NCI-H2081 (cell line): ENCODE measurements around the gene RGS19.

Experiments used
- DNase-seq, 2 experiments: peaks; one replicate each; lab custom pipeline; 2025; lab: John Stamatoyannopoulos, UW

Gene RGS19

DNA sequence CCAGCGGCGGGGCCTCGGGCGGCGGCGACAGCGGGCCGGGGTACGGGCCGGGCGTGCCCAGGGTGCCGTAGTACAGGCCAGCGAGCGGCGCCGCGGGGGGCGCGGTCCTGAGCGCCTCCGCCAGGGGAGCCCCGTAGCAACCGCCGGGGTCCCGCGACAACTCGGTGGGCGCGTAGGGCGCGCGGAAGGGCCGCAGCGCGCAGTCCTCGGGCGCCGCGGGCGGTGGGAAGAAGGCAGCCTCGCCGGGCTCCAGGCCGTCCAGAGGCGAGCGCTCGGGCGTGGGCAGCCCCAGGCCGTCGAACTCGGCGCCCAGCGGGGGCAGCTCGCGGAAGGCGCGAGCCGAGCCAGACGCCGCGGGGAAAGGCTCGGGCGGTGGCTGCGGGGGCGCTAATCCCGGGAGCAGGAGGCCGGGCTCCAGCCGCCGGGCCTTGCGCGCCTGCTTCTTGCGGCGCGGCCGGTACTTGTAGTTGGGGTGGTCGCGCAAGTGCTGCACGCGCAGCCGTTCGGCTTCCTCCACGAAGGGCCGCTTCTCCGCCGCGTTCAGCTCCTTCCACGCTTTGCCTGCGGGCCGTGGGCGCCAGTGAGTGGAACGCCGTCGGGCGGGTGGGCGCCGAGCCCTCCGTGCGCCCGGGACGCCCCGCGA lies 30.8 kb downstream of the RGS19 start:
- DNase-seq = no peak

DNA sequence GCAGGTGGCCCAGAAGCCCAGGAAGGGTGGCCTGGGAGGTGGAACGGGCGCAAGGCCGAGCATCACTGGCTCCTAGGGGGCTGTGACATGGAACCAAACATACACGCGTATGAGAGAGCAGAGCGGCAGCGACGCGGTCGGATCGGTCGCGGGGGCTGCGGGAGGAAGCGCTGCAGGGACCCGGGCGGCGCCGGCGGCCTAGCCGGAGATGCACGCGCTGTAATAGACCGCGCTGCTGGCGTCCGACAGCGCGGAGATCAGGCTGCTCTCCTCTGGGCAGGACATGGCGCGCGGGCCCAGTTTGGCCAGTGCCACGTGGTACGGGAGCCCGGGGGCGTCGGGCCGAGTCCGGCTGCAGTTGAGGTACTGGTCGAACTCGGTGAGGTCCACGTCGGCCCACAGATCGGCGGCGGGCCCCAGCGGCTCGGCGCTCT lies 31.3 kb downstream of the RGS19 start:
- no peak for DNase-seq

DNA sequence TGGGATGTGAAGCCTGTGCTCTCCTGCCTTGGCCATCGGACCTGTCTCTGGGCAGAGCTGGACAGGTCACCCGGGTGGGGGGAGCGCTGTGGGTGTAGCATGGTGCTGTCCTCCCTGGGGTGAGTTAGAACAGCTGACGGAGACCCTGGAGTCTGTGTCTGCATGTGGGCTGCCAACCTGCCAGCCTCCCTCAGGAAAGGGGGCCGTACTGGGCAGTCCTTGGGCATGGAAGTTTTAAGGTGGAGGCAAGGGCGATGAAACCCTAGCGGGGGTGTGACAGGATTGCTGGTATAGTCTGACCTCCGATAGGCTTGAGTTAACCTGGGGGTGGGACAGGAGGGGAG lies 32.3 kb downstream of the RGS19 start:
- no peak for DNase-seq

DNA sequence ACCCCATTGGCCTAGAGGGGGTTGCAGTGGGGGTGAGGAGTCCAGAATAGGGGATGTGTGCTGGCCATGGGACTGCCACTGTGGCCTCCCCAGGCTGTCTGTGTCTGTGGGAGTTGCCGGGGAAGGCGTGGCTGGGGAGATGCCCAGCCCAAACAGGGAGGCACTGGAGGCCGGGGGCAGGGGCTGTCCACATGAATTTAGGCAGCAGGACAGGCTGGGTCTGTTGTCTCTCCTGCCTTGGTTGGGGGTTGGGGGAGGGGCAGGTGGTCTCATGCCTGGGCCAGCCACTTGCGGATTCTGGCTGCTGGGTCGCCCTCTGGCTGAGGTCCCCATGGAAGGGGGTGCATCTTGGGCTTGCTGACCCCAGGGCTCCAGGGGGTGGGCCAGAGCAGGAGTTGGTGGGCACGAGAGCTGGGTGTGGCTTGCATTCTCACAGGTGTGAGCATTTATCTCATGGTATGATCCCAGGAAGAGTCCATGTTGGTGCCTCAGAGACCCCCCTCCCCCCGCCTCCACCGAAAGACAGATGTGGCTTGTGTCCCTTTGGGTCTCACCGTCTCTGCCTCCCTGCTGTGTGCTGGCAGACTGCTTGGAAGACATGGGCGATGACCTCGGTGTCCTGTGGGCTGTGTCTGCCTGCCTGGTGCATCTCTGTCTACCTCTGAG lies 33.8 kb downstream of the RGS19 start:
- DNase-seq = no peak

DNA sequence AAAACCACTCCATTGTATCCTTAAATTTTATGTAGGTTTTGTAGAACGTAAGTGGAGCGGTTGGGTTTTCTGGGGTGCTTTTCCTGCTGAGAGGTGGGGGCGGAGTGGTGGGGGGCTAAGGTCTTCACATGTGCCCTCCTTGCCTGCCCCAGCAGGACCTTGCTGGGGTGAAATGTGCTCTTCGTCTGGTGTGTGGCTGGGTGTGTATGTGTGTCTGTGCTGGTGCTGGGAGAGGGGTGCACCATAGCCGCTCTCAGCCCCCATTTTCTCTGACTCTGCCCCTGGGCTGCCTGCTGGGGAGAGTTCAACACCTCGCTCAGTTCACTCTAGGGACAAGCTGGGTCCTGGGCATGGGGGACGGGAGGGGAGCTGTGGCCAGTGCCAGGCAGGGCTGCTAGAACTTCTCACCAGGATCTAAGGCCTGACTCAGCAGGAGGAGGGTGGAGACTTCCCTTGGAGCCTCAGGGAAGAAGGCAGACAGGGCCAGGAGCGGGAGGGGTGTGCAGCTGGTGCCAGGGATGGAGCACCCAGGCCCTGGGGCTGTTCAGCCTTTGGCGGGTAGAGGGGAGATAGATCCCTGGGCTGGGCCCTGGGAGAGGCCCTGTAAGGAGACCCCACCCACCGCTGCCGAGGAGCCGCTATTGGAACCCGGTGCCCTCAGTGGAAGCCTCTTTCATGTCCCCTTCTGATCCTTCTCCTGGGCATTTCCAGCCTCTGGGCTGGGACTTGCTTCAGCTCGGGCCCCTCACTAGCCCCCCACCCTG lies 34.7 kb downstream of the RGS19 start:
- no peak for DNase-seq

DNA sequence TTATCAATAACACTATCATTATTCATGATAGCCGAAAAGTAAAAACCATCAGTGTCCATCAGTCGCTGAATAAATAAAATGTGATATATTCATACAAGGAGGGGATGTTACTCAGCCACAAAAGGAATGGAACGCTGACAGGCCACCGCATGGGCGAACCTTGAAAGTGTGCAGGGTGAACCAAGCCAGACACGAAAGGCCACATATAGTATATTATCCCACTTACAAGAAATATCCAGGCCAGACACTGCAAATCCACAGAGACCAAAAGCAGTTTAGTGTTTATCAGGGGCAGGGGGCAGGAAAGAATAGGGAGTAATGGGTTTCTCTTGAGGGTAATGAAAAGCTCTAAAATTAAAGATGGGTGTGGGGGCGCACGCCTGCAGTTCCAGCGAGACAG lies 35.5 kb downstream of the RGS19 start:
- DNase-seq = no peak

DNA sequence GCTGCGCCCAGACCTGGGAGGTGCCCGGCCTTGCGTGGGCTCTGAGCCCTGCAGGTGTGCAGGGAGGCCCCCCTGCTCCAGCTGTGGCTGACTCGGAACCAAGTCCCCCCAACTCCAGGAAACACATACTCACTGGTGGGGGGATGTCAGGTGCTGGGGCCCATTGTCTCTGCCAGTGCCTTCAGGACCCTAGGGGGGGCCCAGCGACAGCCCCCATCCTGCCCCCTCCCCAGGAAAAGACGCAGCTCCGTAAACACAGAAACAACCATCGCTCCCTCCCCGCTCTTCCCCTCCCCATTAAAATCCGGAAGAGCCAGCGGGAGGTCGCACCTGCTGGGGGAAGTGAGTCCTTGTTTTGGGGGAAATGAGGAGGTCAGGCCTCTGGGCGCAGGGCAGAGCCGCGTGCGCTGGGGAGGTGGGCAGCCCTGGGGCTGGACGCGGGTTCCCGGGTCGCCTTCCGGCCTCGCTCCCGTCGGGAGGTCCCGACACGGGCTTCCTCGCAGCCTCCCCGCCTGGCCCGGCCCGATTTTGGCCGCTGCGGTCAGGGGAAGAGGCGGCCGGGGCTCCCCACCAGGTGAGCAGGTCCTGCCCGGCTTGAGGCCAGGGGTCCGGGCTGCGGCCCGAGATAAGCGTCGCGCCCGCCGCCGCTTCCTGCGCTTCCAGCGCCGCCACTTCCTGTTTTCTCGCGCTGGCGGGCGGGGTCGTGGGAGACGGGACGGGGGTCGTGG lies 37.1 kb downstream of the RGS19 start:
- peak in 1 of 2 experiments; percentile 22 for DNase-seq

DNA sequence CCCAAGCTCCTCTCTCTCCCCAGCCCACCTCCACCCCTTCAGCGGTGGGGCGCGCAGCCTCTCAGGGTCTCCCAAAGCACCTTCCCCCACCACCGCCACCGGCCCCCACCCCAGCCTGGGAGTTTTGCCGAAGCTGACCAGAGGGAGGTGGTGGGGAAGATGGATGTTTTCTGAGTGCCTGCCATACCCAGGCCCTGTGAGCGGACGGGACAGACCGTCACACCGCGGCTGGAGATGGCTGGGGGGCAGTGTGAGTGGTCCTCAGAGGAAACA lies 37.6 kb downstream of the RGS19 start:
- DNase-seq = no peak

DNA sequence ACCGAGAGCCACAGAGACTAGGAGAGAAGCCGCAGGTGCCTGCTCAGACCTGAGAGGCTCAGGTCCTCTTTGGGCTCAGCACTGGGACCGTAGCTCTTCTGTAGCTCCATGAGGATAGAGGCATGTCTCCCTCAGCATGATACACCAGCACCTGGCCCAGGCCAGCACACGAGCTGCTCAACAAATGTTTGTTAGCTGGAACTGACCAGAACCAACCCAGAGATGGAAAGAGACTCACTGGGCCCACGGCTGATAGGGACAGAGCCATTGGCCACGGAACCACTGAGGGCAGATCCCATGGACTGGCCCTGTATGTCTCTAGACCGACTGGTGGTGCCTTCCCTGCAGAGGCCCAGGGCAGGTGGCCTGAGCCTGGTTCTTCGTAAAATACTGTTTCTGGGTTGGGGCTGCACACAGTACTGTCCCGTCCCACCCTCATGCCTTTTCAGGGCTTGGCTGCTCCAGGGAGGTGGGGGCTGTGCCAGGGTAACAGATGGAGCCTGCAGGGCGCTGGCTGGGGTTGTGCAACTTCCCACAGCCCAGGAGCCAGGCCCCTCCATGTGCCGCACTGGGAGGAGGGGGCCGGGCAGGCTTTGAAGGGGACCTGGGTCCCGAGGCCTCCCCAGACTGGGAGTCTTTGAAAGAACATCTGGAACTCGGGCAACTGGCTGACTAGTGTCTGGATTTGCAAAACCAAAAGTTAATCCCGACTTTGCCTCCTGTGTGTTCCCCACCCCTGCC lies 38.1 kb downstream of the RGS19 start:
- DNase-seq = no peak

DNA sequence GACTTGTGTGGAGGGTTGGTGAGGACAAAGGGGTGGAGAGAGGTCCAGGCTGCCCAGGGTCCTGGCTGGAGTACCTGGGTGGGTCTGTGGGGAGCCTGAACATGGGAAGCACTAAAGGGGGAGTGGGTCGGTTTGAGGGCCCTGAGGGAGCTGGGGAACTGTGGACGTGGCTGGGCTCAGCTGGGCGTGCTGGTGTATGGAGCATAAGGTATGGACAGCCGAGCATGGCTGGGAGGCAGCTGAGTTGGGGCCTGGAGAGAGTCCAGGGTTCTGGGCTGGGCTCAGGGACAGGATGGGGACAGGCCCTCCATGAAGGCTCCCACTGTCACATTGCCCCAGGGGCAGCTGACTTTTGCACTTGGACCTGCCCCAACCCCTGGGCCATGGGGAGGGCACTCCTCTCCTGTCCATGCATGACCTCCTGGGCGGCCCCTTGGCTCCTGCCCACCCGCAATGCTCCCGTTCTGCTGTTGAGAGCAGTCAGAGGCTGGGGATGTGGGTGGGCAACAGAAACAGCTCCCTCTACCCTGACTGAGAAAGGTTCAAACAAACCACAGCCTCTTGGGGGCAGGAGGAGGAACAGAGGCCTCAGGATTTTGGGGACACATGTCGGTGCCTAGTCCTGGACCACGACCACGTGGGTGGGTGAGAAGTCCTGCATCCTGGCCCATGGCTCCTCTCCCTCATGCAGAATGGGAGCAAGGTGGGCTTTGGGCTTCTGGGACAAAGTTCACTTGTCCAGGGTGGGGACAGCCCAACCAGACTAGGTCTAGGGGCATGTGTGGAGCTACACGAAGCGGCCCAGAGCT lies 38.9 kb downstream of the RGS19 start:
- no peak for DNase-seq

DNA sequence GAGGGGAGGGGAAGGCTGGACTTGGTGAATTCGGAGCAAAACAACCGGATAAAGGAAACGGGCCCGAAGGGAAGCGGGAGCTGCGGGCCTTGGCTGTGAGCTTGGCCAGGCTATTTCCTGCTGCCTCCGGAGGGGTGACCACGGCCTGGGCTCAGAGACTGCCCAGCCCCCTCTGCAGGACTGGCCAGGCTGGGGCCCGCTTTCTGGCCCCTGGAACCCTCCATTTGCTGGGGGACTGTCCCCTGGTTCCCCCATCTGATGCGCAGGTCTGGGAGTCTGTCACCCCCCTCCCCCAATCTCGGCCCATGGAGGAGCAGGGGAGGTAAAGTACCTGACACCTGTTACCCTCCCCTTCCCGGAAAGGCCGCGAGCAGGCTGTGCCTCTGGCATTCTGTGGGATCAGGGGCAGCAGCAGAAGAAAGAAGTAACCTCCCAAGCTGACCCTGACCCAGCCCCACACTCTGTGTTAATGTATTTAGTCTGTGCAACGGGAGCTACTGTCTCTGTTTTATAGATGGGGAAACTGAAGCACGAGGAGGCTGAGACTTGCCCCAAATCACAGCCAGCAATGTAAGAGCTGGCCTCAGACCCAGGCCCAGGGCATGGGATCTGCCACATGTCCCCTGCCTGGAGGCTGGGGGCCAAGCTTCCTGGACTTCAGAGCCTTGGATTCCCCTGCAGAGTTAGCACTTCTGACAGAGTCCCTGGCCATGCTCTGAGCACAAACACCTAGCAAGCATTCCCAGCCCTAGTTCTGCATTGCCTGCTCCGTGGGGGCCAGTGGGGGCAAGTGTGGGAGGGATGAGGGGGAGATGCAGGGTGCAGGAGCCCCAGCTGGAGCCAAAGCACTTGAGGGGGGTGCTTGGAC lies 39.8 kb downstream of the RGS19 start:
- DNase-seq = no peak

DNA sequence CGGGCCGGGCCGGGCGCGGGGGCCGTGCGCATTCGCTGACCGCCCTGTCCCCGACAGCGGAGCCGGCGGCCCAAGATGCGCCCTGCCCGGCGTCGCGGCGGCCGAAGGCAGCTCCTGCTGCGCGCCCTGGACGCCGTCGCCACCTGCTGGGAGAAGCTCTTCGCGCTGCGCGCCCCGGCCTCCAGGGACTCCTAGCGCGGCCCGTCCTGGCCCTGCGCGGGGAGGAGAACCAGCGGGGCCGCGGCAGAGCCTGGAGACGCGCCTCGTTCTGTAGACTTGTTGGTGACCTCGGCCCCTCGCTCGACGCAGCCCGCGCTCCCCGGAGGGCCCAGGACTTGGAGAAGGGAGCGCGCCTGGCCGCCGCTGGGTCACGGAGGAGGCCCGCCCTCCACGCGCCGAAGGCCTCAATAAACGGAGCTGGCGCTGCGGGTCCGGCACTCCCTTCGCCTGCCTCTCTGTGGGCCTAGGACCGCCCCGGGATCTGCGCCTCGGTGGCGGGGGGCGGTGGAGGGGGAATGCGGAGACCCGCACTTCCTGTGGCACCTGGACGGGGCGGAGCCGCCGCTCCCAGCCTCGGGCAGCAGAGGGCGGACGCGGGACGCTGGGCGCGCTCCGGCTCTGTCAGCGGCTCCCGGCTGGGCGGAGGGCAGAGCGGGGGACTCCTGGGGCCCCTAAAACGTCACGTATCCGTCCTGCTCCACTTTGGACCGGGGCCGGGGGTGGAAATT lies 40.6 kb downstream of the RGS19 start:
- peak; percentile 65 to 66 for DNase-seq

DNA sequence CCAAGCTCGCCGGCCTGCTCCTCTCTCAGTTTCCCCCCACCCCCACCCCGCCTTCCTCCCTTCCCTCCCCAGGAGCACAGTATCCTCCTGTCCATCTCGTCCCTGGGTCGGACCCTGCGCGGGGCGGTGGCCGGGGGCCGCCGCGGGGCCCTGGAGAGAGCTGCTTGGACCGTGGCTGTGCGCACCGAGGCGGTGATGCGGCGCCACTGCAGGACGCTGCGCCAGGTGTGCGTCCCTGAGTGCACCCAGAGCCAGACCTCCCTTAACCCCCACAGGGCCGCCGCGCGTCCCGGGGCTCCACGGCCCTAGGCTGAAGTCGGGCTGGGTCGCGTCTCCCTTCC lies 41.1 kb downstream of the RGS19 start:
- no peak for DNase-seq

DNA sequence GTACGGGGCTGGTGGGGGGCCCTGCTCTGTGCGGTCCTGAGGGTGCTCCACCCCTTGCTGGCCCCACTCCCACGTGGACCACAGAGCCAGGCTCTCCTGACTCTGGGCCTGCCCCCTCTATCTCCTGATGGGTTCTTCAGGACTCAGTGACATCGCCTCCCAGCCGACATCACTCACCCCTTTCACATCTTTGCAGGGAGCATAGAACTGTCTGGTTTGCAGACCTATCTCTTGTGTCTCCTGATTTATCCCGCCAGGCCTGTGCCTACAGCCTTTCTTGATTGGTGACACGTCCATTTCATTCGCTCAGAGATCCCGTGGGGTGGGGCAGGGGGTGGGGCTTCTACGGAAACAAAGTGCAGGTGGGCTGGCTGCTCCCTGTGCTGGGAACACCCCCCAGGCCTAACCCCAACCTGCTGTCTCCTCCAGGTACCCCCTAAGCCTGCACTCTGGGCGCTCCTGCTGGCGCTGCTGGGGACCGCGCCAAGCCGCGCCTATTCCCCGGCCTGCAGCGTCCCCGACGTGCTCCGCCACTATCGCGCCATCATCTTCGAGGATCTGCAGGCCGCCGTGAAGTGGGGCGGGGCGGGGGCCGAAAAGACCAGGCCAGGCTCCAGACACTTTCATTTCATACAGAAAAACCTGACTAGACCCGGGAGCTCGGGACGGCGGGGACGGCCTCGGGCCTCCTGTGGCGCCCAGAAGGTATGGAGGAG lies 41.7 kb downstream of the RGS19 start:
- peak in 1 of 2 experiments; percentile 28 for DNase-seq

DNA sequence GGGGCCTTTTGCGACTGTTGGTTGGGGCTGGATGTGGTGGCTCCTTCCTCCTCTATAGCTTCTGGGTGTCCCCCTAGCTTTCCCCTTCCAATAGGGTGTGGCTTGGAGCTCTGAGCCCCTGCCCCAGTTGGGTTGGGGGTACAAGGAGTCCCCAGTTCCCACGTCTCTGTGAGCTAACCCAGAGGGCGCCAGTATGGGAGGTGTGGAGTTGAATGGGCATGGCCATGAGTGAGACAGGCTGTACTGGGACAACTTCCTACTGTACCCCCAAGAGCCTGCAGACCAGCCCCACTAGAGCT lies 42.2 kb downstream of the RGS19 start:
- no peak for DNase-seq

DNA sequence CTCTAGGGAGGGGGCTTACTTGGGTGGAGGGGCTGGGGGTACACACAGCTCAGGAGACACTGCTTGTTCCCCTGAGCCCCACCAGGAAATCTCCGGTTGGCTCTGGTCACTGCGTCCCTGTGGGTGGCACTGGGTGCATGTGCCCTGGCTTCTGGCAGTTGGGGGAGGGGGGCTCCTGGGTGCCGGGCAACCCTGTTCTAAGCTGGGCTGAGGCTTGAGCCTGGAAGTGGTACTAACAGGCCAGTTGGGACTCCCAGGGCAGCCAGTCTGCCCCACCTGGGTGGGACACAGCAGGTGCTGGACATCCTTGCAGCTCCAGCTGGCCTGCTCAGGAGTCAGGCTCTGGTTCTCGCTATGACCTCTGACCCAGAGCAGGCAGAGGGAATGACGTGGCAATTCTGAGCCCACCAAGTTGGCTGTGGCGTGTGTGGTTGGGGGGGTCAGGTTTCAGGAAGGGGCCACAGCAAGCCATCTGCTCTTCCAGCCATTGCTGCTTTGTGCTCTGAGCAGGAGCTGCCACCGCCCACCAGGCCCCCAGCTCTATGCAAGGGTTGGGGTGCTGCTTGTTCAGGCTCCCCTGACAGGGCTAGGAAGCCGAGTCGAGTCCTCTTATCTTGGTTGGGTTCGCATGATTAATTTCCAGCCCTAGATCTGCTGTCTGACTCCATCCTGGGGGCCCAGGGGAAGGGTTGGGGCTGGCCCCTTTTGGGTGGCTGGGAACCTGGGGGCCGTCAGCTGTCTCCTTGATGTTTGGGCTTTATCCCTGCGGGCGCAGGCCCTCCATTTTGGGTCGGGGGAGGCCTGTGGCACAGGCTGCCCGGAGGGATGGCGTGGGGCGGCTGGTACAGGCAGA lies 42.7 kb downstream of the RGS19 start:
- DNase-seq = no peak

DNA sequence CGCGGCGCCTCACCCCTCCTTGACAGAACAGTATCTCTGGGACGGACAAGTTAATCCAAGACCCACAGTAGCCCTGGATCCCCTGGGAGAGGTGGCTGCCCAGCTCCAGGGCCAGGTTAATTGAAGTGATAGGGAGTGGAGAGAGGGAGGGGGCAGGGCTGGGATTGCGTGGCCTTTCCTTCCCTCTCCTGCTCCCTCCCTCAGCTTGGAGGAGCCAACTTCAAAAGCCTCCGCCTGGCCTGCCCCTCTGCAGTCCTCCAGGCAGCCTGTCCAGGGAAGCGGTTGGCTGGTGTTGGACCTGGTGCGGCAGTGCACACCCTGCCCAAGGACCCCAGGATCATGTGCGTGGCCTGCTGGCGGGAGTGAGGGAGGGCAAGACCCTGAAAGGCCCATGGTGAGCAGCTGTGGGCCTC lies 43.4 kb downstream of the RGS19 start, which contains the start of gene C20orf204:
C20orf204 (plus strand) TSS at position 250 of the 413 bp plus-strand sequence; CDS start at position 392, 142 bp downstream.
- no peak for DNase-seq
